Parathyroid adenoma (tissue), 2 donors: ENCODE results near the gene DAPK1.

Experiments used
- H2AFZ ChIP-seq: fragments of 300-600 bp; sonication (generic); one replicate; pipeline ENCODE4 v1.7.0; 2017; ENCODE audit warnings: antibody characterized with exemption, mild to moderate bottlenecking
- H3K27ac ChIP-seq: fragments of 300-600 bp; sonication (generic); one replicate; pipeline ENCODE4 v1.7.0; 2017
- H3K27me3 ChIP-seq: fragments of 300-600 bp; sonication (generic); one replicate; pipeline ENCODE4 v1.7.0; 2017; ENCODE audit warnings: low read length; ENCODE audit not compliant: control insufficient read depth, insufficient read depth
- H3K36me3 ChIP-seq: fragments of 300-600 bp; sonication (generic); one replicate; pipeline ENCODE4 v1.7.0; 2017; ENCODE audit warnings: low read length; ENCODE audit not compliant: control insufficient read depth, insufficient read depth
- H3K4me1 ChIP-seq: fragments of 300-600 bp; sonication (generic); one replicate; pipeline ENCODE4 v1.7.0; 2017; ENCODE audit warnings: control low read depth
- H3K4me2 ChIP-seq: fragments of 300-600 bp; sonication (generic); one replicate; pipeline ENCODE4 v1.7.0; 2017; ENCODE audit warnings: low read length
- H3K4me3 ChIP-seq: fragments of 300-600 bp; sonication (generic); one replicate; pipeline ENCODE4 v1.7.0; 2017; ENCODE audit warnings: low read depth, low read length
- H3K79me2 ChIP-seq: fragments of 300-600 bp; sonication (generic); one replicate; pipeline ENCODE4 v1.7.0; 2017; ENCODE audit warnings: control low read depth
- H3K9ac ChIP-seq: fragments of 300-600 bp; sonication (generic); one replicate; pipeline ENCODE4 v1.7.0; 2017; ENCODE audit warnings: mild to moderate bottlenecking
- H3K9me3 ChIP-seq: fragments of 300-600 bp; sonication (generic); one replicate; pipeline ENCODE4 v1.7.0; 2017; ENCODE audit warnings: low read length; ENCODE audit not compliant: control insufficient read depth
- TF ChIP-seq, protein P1 (sequence below): fragments of 300-600 bp; sonication (generic); IDR thresholded peaks from one replicate; pipeline ENCODE4 v1.7.0; 2017; ENCODE audit warnings: antibody characterized with exemption, mild to moderate bottlenecking
- donor health status: primary hyperparathyroidism.

Gene DAPK1

GRCh38 chr9:87711857-87712800 is 214.5 kb downstream of the DAPK1 start:
- peaks cover 3% of the 10 kb centered on the region for H3K4me1 ChIP-seq
- H3K27ac ChIP-seq: no peak overlapping the region
- no peak overlapping the region for H3K4me3 ChIP-seq
- no peaks in the 10 kb centered on the region for H3K36me3 ChIP-seq
- no peak overlapping the region for H3K4me2 ChIP-seq
- H3K9me3 ChIP-seq: no peaks in the 10 kb centered on the region
- TF ChIP-seq, protein P1, sequence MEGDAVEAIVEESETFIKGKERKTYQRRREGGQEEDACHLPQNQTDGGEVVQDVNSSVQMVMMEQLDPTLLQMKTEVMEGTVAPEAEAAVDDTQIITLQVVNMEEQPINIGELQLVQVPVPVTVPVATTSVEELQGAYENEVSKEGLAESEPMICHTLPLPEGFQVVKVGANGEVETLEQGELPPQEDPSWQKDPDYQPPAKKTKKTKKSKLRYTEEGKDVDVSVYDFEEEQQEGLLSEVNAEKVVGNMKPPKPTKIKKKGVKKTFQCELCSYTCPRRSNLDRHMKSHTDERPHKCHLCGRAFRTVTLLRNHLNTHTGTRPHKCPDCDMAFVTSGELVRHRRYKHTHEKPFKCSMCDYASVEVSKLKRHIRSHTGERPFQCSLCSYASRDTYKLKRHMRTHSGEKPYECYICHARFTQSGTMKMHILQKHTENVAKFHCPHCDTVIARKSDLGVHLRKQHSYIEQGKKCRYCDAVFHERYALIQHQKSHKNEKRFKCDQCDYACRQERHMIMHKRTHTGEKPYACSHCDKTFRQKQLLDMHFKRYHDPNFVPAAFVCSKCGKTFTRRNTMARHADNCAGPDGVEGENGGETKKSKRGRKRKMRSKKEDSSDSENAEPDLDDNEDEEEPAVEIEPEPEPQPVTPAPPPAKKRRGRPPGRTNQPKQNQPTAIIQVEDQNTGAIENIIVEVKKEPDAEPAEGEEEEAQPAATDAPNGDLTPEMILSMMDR: no peak
- no peak overlapping the region for H2AFZ ChIP-seq
- no peaks in the 10 kb centered on the region for H3K27me3 ChIP-seq
- no peak overlapping the region for H3K9ac ChIP-seq
- no peaks in the 10 kb centered on the region for H3K79me2 ChIP-seq

- TF ChIP-seq, protein P1: no peak
- no peak overlapping the region for H3K4me2 ChIP-seq
- no peak overlapping the region for H2AFZ ChIP-seq
- H3K4me3 ChIP-seq: no peak overlapping the region
- H3K9ac ChIP-seq: no peak overlapping the region
- no peaks in the 10 kb centered on the region for H3K9me3 ChIP-seq
- H3K36me3 ChIP-seq: no peaks in the 10 kb centered on the region
- no peaks in the 10 kb centered on the region for H3K79me2 ChIP-seq
- peaks cover 3% of the 10 kb centered on the region for H3K4me1 ChIP-seq
- no peaks in the 10 kb centered on the region for H3K27me3 ChIP-seq
- H3K27ac ChIP-seq: no peak overlapping the region
Observed at GRCh38 chr9:87712801-87713277, 215.2 kb downstream of the DAPK1 start.

GRCh38 chr9:87713278-87713987 is 215.8 kb downstream of the DAPK1 start:
- Histone ChIP-seq H3K36me3 (no peaks in the 10 kb centered on the region), H3K9ac (no peak overlapping the region), H3K4me1 (peaks cover 3% of the 10 kb centered on the region), H3K79me2 (no peaks in the 10 kb centered on the region), H3K4me2 (peak overlapping the region; percentile 44), H3K27me3 (no peaks in the 10 kb centered on the region), H3K9me3 (no peaks in the 10 kb centered on the region), H3K27ac (peak overlapping the region; percentile 19), H2AFZ (peak overlapping the region; percentile 56), H3K4me3 (no peak overlapping the region)
- TF ChIP-seq, protein P1: no peak

- TF ChIP-seq, protein P1: no peak
- Histone ChIP-seq H3K9ac (no peak overlapping the region), H3K27me3 (no peaks in the 10 kb centered on the region), H3K36me3 (no peaks in the 10 kb centered on the region), H3K4me2 (no peak overlapping the region), H3K4me1 (peaks cover 3% of the 10 kb centered on the region), H2AFZ (no peak overlapping the region), H3K79me2 (no peaks in the 10 kb centered on the region), H3K9me3 (no peaks in the 10 kb centered on the region), H3K27ac (peak overlapping the region; percentile 19), H3K4me3 (no peak overlapping the region)
Observed at GRCh38 chr9:87713988-87714330, 216.3 kb downstream of the DAPK1 start.
